Stimulated activated CD4-positive, alpha-beta T cell treated with anti-CD3 and anti-CD28 coated beads, Interleukin-1b, Interleukin-23, amount 100 ng/mL, for 1 hour (primary cell): ENCODE results near the gene RAB7B.
"Not testable (repeated sequence)": the region's sequence is repeated elsewhere in the genome, so short reads cannot be mapped to it uniquely, and the experiment has no call there.

Experiments used
- DNase-seq, 2 donors: peaks; one replicate each; pipeline ENCODE4 v3.0.0-alpha.2; 2020; ENCODE audit warnings: low read depth in 2 of 2

The RAB7B gene

DNA sequence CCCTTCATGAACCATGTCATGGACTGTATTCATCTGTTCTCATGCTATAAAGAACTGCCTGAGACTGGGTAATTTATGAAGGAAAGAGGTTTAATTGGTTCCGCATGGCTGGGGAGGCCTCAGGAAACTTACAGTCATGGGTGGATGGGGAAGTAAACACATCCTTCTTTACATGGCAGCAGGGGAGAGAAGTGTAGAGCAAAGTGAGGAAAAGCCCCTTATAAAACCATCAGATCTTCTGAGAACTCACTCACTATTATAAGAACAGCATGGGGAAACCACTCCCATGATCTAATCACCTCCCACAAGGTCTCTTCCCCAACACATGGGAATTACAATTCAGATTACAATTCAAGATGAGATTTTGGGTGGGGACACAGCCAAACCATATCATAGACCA is 6.6 kb downstream of the RAB7B start:
- DNase-seq, result not testable (repeated sequence)

DNA sequence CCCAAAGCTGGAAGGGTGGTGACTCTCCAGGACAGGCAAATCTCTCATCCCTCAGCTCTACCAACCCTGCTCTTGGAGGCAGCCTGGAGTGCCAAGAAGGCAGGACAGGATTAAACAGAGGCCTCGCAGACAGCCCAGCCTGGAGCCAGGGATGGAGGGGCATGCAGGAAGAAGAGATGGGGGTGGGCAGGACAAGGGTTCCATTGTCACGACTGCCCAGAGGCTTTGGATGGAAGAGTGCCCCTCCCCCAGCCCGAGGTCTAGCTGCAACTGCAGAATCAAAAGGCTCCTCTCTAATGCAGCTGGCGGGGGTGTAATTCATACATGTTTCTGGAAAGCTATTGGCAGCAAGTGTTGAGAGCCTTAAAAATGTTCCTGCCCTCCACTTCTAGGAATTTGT is 8.8 kb downstream of the RAB7B start:
- DNase-seq, result no peak

DNA sequence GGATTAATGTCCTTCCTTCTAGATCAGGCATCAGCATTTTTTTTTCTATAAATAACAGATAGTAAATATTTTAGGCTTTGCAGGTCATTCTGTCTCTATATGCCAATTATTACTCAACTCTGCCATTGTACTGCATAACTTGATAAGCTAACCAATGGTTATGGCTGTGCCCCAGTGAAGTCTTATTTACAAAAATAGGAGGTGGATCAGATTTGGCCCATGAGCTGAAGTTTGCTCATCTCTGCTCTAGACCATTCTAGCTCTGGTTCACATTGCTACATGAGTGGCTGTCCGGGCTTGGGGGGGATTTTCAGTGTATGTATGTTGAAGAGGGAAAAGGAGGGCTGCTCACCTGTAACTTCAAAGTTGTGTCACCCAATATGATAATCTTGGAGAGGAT is 10.1 kb downstream of the RAB7B start:
- no peak for DNase-seq

DNA sequence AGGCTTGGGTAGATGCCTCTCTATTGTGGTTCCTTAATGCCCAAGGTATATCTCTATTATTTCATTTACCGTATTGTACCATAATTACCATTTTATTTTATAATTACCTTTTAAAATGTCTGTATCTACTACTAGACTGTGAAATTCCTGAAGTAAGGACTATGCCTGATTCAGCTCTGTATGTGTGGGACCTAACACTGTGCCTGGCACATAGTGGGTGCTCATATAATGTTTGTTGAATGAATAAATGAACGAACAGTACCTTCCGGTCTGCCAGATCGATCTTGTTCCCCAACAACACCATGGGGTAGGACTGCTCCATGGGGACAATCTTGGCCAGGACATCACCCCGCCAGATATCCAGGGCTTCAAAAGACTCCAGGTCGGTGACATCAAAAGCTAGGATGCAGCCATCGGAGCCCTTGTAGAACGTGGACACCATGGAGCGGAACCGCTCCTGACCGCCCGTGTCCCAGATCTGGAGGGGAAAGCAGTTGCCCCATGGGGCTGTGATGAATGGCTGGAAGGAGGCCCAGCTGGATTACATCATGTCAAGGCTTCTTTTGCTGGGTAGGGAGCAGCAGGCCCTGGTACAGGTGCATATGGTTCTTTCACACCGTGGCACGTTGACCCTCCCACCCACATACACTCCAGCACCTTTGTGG is 10.8 kb downstream of the RAB7B start:
- DNase-seq, result no peak

DNA sequence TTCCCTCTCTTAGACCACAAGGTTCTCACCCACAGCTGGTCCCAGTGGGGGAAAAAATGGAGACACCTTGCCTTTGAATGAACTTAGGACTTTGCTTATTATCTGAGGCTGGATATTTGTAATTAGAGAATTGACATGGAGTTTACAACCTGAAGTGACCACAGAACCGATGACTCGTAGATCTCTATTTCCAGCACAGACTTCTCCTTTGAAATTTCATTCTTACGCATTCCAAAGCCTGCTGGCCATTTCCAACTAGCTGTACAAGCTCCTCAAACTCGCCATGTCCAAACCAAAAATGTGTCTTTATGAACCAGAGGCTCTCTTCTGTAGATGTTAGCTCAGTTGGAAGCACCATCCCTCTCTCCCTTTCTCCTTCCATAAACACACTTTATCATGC is 12.0 kb downstream of the RAB7B start:
- DNase-seq, result no peak

DNA sequence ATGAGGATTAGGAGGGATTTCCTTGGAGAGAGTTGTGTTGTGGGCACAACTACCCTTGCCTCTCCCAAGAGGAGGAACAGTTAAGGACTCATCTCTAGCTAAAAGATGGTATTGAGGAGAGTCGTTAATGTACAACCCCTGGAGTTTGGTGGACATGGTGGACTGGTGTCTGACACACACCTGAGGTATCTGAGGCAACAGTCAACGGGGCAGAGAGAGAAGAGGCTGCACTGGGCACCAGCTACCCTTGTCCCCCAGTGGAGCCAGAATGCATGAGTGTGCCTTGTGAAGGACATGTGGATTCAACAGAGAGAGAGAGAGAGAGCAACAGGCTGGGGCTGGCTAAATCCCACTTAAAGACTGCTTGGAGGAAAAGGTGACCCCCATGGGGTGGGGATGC is 13.0 kb downstream of the RAB7B start:
- no peak for DNase-seq

DNA sequence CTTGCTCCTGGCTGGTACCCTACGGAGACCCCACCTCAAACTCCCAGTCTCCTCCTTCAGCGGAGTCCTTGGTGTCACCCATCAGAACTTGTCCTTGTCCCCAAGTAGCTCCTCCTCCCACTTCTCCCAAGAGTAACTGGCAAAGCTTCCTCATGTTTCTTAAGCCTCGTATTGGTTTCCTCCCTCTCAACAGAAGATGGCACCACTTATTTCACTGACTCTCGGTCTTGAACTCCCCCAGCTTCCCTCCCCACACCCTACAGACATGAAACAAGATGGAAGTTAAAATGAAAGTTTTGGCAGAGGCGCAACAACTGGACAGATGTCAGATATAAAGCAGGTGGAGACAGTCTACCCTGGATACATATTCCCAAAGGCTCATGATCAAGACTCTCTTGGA is 13.4 kb downstream of the RAB7B start:
- no peak for DNase-seq

DNA sequence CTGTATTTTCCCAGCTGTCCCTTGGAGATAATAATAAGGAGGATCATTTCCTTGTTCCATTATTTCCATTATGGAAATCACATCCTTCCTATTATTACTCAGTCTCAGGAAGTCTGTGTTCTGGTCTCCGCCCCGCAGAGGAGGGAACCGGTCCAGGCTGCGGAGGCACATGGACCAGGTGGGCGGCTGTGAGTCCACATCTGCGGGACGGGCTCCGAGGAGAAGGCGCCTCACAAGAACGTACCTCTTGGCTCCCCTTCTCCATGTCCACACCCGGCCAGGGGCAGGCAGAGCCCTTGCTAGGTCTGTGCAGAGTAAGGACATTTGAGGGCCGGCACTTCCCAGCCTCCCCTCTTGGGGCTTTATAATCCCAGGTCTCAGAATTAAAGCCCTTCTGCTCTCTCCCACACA is 14.6 kb downstream of the RAB7B start:
- no peak for DNase-seq

DNA sequence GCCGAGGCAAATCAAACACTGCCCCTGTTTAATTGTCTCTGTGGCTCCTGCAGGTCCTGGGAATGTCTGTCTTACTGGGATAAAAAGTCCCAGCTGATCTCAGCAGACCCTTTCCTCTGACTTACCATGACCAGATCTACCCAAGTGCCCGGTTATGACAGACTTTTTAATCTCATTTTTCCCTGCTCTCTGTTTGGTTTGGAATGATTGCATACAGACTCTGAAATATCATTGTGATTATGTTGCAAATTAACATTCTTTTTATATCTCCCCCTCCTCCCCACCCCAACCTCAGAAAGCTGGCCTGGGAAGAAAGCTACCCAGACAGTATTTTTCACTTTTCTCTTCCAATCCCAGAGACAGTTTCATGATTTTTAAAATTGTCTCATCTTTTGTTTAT is 16.3 kb downstream of the RAB7B start:
- no peak for DNase-seq

DNA sequence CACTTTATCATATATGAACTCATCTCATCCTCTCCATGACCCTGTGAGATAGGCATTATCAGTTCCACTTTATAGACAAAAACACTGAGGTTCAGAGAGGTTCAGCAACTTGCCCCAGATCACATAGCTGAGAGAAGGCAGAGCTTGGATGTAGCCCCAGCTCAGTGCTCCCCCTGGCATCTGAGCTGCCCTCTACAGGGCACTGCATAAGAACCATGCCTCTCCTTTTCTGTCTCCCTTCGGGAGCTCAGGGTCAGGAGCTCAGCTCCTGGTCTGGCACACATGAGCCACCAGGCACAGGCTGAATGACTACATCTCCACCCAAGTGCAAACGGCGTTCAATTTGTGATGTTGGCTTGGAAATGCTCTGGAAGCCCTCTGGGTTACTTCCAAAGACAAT is 16.9 kb downstream of the RAB7B start:
- no peak for DNase-seq

DNA sequence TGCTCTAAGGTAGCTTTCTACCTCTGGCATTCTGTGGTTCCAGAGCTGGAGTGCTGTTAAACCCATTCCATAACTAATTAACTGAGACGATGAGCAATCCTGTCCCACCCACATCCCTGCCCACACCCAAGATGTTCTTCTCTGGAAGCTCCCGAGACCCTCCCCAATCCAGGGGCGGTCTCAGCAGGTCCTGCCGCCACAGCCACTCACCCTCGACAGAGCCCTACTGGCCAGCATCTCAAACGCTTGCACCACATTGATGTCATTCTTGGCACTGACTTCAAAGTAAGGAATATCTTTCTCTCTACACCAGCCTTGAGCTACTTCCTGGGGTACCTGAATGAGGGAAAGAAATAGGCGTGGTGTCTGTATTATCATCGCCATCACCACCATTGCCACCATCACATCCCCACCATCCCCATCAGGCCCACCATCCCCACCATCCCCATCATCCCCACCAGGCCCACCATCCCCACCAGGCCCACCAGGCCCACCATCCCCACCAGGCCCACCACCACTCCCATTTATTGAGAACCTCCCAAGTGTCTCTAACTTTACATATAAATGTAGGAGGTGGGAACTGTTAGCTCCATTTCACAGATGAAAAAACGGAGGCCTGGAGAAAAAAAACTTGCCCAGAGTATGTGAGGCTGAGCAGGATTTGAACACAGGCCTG is 17.7 kb downstream of the RAB7B start:
- DNase-seq, result no peak

DNA sequence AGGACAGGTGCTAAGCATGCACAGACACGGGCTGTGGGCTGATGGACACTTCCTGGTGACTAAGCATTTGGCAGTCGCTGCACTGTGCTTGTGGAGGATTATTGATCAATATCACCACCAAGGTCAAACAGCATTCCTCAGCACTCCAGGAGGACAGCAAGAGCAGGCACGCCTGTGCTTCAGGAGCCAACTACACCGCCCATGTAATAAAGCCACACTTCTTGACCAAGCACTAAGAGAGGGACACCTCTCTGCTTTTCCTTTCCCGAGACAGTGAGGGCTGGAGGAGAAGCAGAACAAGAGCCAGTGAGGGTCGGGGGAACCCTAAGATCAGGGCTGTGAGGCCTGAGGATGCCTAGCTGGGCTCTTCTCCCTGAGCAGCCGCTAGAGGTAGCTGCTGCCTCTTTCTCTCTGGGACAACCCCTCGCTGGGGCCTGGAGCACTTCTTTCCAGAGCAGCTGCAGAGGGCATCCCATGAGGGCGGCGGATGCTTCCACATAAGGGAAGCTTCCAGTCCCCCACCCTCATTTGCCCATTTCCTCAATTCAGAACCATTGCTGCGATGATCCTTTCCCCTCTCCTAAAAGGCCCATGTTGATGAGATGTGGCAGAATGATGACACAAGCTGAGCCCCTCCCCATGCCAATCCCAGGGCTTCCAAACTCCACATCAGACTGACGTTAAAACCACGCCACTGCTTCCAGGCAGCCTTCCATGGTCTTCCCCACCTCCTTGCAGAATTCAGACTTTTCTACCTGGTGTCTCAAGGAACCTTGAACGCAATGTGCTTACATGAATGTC is 19.1 kb downstream of the RAB7B start:
- no peak for DNase-seq

DNA sequence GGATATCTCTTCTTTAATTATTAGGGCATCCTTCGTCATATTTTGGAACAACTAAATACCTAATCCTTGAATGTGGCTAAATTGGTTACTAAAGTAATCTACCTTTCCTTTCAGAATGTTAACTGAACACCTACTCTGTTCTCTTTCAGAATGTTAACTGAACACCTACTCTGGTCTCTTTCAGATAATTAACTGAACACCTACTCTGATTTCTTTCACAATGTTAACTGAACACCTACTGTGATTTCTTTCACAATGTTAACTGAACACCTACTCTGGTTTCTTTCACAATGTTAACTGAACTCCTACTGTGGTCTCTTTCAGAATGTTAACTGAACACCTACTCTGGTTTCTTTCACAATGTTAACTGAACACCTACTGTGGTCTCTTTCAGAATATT is 21.9 kb downstream of the RAB7B start:
- no peak for DNase-seq

DNA sequence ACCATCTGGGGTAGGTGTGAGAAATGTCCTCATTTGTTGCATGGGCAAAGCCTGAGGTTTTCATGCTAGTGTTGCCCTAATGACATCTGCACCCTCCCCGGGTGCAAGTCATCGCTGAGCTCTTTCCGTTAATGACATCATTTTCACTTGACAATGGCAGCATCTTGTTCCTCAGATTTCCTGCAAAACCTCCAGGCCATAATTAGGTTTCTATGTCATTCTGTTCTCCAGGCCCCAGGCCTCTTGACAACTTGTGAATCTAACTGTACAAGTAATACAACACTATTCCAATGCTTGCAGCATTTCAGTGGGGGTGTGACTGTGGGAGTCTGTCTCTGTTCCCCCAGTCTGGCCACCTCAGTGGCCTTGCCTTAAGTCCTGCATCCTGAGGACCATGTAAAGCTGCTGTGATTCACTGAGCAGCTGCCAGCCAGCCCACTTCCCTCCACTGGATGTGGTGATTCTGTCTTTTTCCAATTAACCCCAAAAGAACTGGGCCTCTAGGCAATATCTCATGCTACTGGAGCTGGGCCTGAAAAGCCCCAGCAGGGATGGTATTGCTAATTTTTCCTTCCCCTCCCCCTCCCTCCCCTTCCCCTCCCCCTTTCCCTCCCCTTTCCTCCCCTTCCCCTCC is 22.8 kb downstream of the RAB7B start:
- DNase-seq, result no peak

DNA sequence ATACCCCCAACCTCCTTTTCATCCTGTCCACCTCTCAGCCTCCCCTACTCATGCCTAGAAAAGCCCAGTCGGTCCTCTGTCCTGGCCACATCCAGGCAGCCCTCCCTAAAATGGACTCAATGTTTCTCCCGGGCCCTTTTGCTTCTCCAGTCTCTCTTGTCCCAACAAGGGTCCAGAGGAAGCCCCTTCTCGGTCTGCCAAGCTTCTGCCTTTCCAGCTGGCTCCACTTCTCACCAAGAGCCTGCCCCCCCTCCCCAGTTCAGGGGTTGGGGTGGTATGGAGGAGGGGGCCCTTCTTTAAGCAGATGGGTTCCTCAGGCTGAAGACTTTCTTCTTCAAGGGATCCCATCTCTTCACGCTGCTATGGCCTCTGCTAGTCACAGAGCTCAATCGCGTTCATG is 23.9 kb downstream of the RAB7B start:
- no peak for DNase-seq

DNA sequence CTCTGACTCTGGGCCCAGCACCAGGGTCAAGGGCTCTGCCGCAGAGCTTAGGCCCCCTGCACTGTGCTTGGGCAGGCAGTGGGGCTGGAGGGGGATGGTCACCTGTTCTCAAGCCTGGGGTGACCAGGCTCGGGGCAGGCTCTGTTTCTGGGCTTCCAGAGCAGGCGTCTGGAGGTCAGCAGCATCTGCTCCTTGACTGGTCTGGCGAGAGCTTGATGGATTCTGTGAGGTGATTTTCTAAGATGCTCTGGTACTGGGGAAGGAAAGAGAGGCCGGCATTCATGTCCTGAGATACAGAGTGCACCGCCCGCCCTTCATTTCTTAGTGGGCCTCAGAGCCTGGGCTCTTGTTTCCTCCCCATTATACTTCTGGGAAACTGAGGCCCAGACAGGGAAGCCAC is 24.5 kb downstream of the RAB7B start:
- DNase-seq, result no peak

DNA sequence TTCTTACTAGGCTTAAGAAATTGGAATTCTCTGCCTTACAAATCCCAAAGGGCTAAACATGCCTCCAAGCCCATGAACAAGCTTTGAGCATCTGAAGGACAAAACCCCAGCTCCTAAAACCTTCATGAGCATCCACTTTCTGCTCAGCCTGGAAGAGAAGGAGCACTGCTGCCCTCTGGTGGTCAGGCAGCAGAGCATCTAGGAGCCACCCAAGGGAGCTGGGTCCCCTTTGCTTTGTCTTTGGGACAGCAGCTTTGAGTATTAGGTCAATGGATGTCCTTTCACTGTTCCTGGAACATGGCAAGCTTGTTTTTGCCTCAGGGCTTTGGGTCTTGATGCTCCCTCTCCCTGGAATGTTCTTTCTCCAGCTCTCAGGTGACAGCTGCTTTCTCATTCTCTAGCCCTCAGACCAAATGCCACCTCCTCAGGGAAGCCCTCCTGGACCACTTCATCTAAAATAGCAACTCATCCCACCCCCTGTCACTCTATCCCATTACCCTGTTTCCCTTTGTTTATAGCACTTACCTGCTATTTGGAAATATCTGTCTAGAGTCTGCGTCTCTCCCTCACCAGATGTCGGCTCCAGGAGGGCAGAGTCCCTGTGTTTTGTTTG is 25.7 kb downstream of the RAB7B start:
- peak; percentile 54 to 67 for DNase-seq

DNA sequence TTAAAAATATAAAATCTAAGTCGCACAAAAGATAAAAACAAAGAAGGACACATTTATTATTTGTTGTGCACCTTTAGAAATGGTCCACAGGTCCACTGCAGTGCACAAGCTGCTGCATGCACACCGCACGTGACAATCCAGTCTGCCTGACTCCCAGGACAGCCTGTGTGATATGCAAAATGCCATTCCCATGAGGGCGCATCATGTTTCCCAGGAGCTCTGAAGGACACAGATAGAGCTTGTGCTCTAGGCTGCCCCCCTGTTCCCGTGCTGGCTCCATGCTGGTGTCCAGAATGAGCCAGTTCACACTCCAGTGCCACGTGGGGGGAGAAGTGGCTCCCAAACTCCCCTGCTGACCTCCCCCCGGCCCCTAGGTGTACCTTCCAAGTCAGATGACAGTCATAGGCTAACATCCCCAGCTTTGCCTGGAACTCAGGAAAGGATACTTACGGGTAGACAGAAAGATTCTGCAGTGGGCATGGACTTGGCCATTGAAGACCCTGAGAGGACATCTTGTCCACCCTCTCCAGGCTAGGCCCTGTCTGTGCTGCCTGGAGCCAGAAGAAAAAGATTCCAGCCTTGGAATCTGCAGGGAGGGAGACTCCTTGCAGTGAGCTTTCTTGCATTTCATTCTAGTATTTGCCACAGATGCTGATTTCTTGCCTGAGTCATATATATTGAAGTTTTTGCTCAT is 26.3 kb downstream of the RAB7B start:
- DNase-seq, result no peak

DNA sequence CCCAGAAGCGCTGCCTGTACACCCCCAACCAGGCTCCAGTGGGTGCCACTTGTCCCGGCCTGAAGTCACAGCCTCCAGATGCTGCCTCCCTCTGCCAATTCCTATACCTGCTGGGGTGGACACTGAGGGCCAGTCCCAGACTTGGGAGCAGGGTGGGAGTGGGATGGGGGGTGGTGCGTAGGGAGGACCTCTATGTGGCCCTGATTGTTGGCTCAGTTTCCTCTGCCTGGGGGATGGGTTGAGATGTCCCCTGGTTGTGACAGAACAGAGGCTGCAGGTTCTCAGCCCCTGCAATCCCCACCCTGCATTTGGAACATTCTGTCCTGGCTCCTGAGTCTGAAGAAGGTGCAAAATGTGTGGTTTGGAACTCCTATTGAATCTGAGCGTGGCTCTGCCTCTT is 27.2 kb downstream of the RAB7B start:
- DNase-seq, result no peak

DNA sequence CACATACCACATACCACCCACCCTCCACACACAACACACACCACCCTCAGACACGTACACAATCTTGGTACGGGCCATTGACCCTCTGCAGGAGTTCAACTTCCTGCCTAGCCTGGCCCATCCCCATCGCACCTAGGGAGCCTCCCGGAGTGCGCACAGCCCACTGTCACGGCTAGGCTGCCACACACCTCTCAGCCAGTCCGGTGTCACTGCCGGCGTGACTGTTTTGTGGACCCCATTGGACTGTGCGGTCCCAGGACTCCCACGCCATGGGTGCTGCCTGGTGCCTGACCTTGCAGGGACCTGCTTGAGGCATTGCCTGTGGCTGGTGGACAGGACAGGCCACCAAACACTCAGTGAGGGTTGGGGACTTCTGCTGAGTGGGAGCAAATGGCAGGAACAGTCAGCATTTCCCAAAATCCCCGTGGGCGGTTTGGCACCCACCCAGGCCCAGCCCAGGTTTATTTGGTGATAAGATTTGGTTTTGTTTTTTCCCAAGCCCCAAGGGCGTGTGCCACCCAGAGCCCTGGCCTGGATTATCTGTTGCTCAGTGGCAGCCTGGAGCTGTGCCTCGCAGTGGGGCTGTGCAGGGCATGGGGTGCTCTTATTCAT is 27.7 kb downstream of the RAB7B start:
- DNase-seq, result no peak

DNA sequence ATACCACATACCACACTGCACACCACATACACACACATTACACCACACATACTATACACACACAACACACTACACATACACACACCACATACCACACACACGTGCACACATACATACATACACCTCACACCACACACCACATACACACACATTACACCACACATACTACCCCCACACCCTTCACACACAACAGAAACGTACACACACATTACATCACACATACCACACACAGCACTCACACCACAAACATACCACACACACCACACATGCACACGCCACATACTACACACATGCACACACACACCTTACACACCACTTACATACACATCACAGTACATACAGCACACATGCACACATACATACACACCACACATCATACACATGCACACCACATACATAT is 28.5 kb downstream of the RAB7B start:
- DNase-seq, result no peak
